ENCODE measurements around the gene MFSD11. TPM values are rescaled to one million over a fixed set of nuclear protein-coding genes. Genes with fewer than 3 reads are reported as not detected.
A peak's percentile ranks its signal among the peaks of the same experiment; 100 is the strongest.
"Not testable (repeated sequence)": the region's sequence is repeated elsewhere in the genome, so short reads cannot be mapped to it uniquely, and the experiment has no call there.

Gene MFSD11
- total RNA-seq, 1 experiment from 2014 or later, result 40.4 TPM

- BruUV-seq (replicated peaks), result no TSS peak
- H3K27me3 ChIP-seq (replicated peaks; ENCODE audit: control insufficient read depth, insufficient read depth, low read length), result no peaks in the 10 kb centered on the region
- H3K4me3 ChIP-seq (ENCODE audit: low read depth, low read length), result no peak overlapping the region
- no peak for TF ChIP-seq CTCF (IDR thresholded peaks at IDR 0.05; ENCODE audit: insufficient read depth in 1 of 2, low read depth in 1 of 2, low read length in 1 of 2, severe bottlenecking in 1 of 2, unreplicated experiment in 1 of 2)
- Mint-ChIP-seq H3K4me1 (ENCODE audit: low read depth, unreplicated experiment) (no peaks in the 10 kb centered on the region), H3K27me3 (ENCODE audit: insufficient read depth, unreplicated experiment) (no peaks in the 10 kb centered on the region), H3K36me3 (ENCODE audit: insufficient read depth, unreplicated experiment) (no peaks in the 10 kb centered on the region), H3K9me3 (ENCODE audit: unreplicated experiment) (no peaks in the 10 kb centered on the region), H3K4me3 (ENCODE audit: unreplicated experiment) (no peak overlapping the region), H3K27ac (ENCODE audit: unreplicated experiment) (no peak overlapping the region)
- H3K9me3 ChIP-seq, result no peaks in the 10 kb centered on the region
- no peaks in the 10 kb centered on the region for H3K4me1 ChIP-seq
- intact Hi-C loops (cut with micrococcal nuclease; ENCODE audit: unreplicated experiment), result no loop called here
- no peak for DNase-seq
- no peaks in the 10 kb centered on the region for H3K36me3 ChIP-seq (ENCODE audit: control insufficient read depth, insufficient read depth, low read length)
- CTCF ChIA-PET, result no interaction called here
- POLR2A ChIA-PET, result no interaction called here
Observed at GRCh38 chr17:76805319-76805718, 67.4 kb downstream of the MFSD11 start.

- H3K27ac Mint-ChIP-seq (ENCODE audit: unreplicated experiment); H3K36me3 ChIP-seq (ENCODE audit: control insufficient read depth, insufficient read depth, low read length); H3K4me1 Mint-ChIP-seq (ENCODE audit: low read depth, unreplicated experiment); H3K4me3 ChIP-seq (ENCODE audit: low read depth, low read length); H3K36me3 Mint-ChIP-seq (ENCODE audit: insufficient read depth, unreplicated experiment); DNase-seq; H3K27me3 ChIP-seq (replicated peaks; ENCODE audit: control insufficient read depth, insufficient read depth, low read length); H3K4me1 ChIP-seq; H3K27me3 Mint-ChIP-seq (ENCODE audit: insufficient read depth, unreplicated experiment); BruUV-seq (replicated peaks); H3K9me3 ChIP-seq; H3K9me3 Mint-ChIP-seq (ENCODE audit: unreplicated experiment); H3K4me3 Mint-ChIP-seq (ENCODE audit: unreplicated experiment); POLR2A ChIA-PET; intact Hi-C loops (cut with micrococcal nuclease; ENCODE audit: unreplicated experiment): not testable (repeated sequence)
- CTCF ChIA-PET, result interaction anchor here (1.1 kb wide), 1 partner anchor 36 kb away, joined by 3 read pairs; no protein-coding TSS in a partner anchor
Observed at GRCh38 chr17:76806151-76806550, 68.2 kb downstream of the MFSD11 start.

- DNase-seq, result peak in 1 of 2 experiments; percentile 10
- CTCF ChIA-PET, result interaction anchor here (1.1 kb wide), 1 partner anchor 35 kb away, joined by 3 read pairs; no protein-coding TSS in a partner anchor
- POLR2A ChIA-PET, result not testable (repeated sequence)
Observed at GRCh38 chr17:76806767-76807166, 68.8 kb downstream of the MFSD11 start.

GRCh38 chr17:76808326-76808725 is 70.4 kb downstream of the MFSD11 start:
- Mint-ChIP-seq H3K4me3 (ENCODE audit: unreplicated experiment) (no peak overlapping the region), H3K27me3 (ENCODE audit: insufficient read depth, unreplicated experiment) (no peaks in the 10 kb centered on the region), H3K27ac (ENCODE audit: unreplicated experiment) (no peak overlapping the region), H3K4me1 (ENCODE audit: low read depth, unreplicated experiment) (no peaks in the 10 kb centered on the region), H3K36me3 (ENCODE audit: insufficient read depth, unreplicated experiment) (no peaks in the 10 kb centered on the region), H3K9me3 (ENCODE audit: unreplicated experiment) (no peaks in the 10 kb centered on the region)
- Histone ChIP-seq H3K36me3 (ENCODE audit: control insufficient read depth, insufficient read depth, low read length) (no peaks in the 10 kb centered on the region), H3K4me1 (no peaks in the 10 kb centered on the region), H3K4me3 (ENCODE audit: low read depth, low read length) (no peak overlapping the region), H3K9me3 (no peaks in the 10 kb centered on the region), H3K27me3 (replicated peaks; ENCODE audit: control insufficient read depth, insufficient read depth, low read length) (no peaks in the 10 kb centered on the region)
- no peak for DNase-seq
- intact Hi-C loops (cut with micrococcal nuclease; ENCODE audit: unreplicated experiment), result no loop called here
- BruUV-seq (replicated peaks), result no TSS peak
- no peak for TF ChIP-seq CTCF (IDR thresholded peaks at IDR 0.05; ENCODE audit: insufficient read depth in 1 of 2, low read depth in 1 of 2, low read length in 1 of 2, severe bottlenecking in 1 of 2, unreplicated experiment in 1 of 2)
- ChIA-PET POLR2A (no interaction called here), CTCF (no interaction called here)

More at GRCh38 chr17:76806767-76807166, 68.8 kb downstream of the MFSD11 start:
- H3K4me1 ChIP-seq; H3K4me1 Mint-ChIP-seq (ENCODE audit: low read depth, unreplicated experiment); H3K27ac Mint-ChIP-seq (ENCODE audit: unreplicated experiment); H3K27me3 ChIP-seq (replicated peaks; ENCODE audit: control insufficient read depth, insufficient read depth, low read length); H3K36me3 Mint-ChIP-seq (ENCODE audit: insufficient read depth, unreplicated experiment); H3K4me3 Mint-ChIP-seq (ENCODE audit: unreplicated experiment); H3K27me3 Mint-ChIP-seq (ENCODE audit: insufficient read depth, unreplicated experiment); H3K9me3 Mint-ChIP-seq (ENCODE audit: unreplicated experiment); BruUV-seq (replicated peaks); H3K4me3 ChIP-seq (ENCODE audit: low read depth, low read length); intact Hi-C loops (cut with micrococcal nuclease; ENCODE audit: unreplicated experiment); H3K36me3 ChIP-seq (ENCODE audit: control insufficient read depth, insufficient read depth, low read length); H3K9me3 ChIP-seq: not testable (repeated sequence)
